PC-3 (cell line): ENCODE results near the gene PEPD. TPM values are rescaled to one million over a fixed set of nuclear protein-coding genes. Genes with fewer than 3 reads are reported as not detected.

Experiments
- ATAC-seq: fragments of 200-7000 bp; cut with Tn5 transposase; 2 replicates; pipeline ENCODE4 v1.9.1; 2020; ENCODE audit warnings: mild to moderate bottlenecking, moderate library complexity
- BruUV-seq: library from RNA; stranded (reverse); fragments of 400-500 nt; replicated peaks from 2 replicates; lab custom pipeline; 2021; lab: Mats Ljungman, UMichigan
- CTCF ChIA-PET: fragments of 300-600 bp; sonication (Branson Sonifier 250); formaldehyde crosslinking; loops from one replicate; lab custom pipeline; 2022; ENCODE audit warnings: antibody characterized with exemption; lab: Charles Lee
- POLR2A ChIA-PET: fragments of 300-600 bp; sonication (Branson Sonifier 250); formaldehyde crosslinking; loops from one replicate; lab custom pipeline; 2022; ENCODE audit warnings: antibody characterized with exemption; ENCODE audit not compliant: unreplicated experiment; lab: Charles Lee
- DNase-seq: peaks from one replicate; pipeline ENCODE4 v3.0.0-alpha.2; 2015
- H2AFZ ChIP-seq: fragments of 300-600 bp; sonication (generic); 2 replicates; pipeline ENCODE4 v1.6.0; 2016; ENCODE audit warnings: antibody characterized with exemption, low read length
- H3F3A ChIP-seq: fragments of 300-600 bp; sonication (generic); one replicate; pipeline ENCODE4 v1.6.0; 2017; ENCODE audit warnings: antibody characterized with exemption, low read length, control low read depth, mild to moderate bottlenecking; ENCODE audit not compliant: unreplicated experiment
- H3K27ac ChIP-seq: fragments of 300-600 bp; sonication (generic); 2 replicates; pipeline ENCODE4 v1.5.1; 2016; ENCODE audit warnings: mild to moderate bottlenecking, low read length
- H3K27me3 ChIP-seq: fragments of 300-600 bp; sonication (generic); 2 replicates; pipeline ENCODE4 v1.6.1; 2016; ENCODE audit warnings: low read length, mixed read lengths
- H3K36me3 ChIP-seq: fragments of 300-600 bp; sonication (generic); 2 replicates; pipeline ENCODE4 v1.6.1; 2016; ENCODE audit warnings: low read depth, mixed run types, low read length, mixed read lengths
- H3K4me1 ChIP-seq: fragments of 300-600 bp; sonication (generic); 2 replicates; pipeline ENCODE4 v1.5.1; 2016; ENCODE audit warnings: low read length; ENCODE audit not compliant: insufficient read depth
- H3K4me2 ChIP-seq: fragments of 300-600 bp; sonication (generic); 2 replicates; pipeline ENCODE4 v1.6.0; 2016; ENCODE audit warnings: low read length
- H3K4me3 ChIP-seq: fragments of 300-600 bp; sonication (generic); 2 replicates; pipeline ENCODE4 v1.5.1; 2016; ENCODE audit warnings: mild to moderate bottlenecking, low read length, mixed read lengths
- H3K79me2 ChIP-seq: fragments of 300-600 bp; sonication (generic); 2 replicates; pipeline ENCODE4 v1.6.1; 2017; ENCODE audit warnings: low read length, mixed read lengths
- H3K9ac ChIP-seq: fragments of 300-600 bp; sonication (generic); 2 replicates; pipeline ENCODE4 v1.6.0; 2016; ENCODE audit warnings: mild to moderate bottlenecking, low read length
- H3K9me2 ChIP-seq: fragments of 300-600 bp; sonication (generic); replicated peaks from 2 replicates; pipeline ENCODE4 v1.6.1; 2016; ENCODE audit warnings: mixed run types, low read length, mixed read lengths
- H3K9me3 ChIP-seq: fragments of 300-600 bp; sonication (generic); 2 replicates; pipeline ENCODE4 v1.6.1; 2016; ENCODE audit warnings: low read length, mixed read lengths
- H4K20me1 ChIP-seq: fragments of 300-600 bp; sonication (generic); 2 replicates; pipeline ENCODE4 v1.6.1; 2016; ENCODE audit warnings: low read length, mixed read lengths
- EZH2 ChIP-seq: fragments of 300-600 bp; sonication (generic); IDR thresholded peaks from one replicate; pipeline ENCODE4 v1.6.1; 2017; ENCODE audit warnings: antibody characterized with exemption, mild to moderate bottlenecking, low read length; ENCODE audit not compliant: unreplicated experiment
- EZH2phosphoT487 ChIP-seq: fragments of 300-600 bp; sonication (generic); IDR thresholded peaks from 2 replicates; pipeline ENCODE4 v1.6.1; 2018; ENCODE audit warnings: mild to moderate bottlenecking, antibody characterized with exemption, low read length, borderline replicate concordance
- intact Hi-C: fragments of 100-400 bp; cut with micrococcal nuclease; formaldehyde crosslinking; loops from 2 replicates; pipeline ENCODE4 v1.9.0; 2023
- total RNA-seq: library from RNA; depleted of rRNA; stranded (reverse); fragments of >200 nt; gene quantifications from 2 replicates; pipeline ENCODE4 v1.2.3, GENCODE V29; 2014
- TF ChIP-seq, protein P1 (sequence below): fragments of 300-600 bp; sonication (generic); conservative IDR thresholded peaks from 2 replicates; pipeline ENCODE4 v1.5.1; 2017; ENCODE audit warnings: antibody characterized with exemption, low read depth, mild to moderate bottlenecking, low read length

The PEPD gene
- total RNA-seq, 1 experiment from 2014 or later: 53.4 TPM

DNA sequence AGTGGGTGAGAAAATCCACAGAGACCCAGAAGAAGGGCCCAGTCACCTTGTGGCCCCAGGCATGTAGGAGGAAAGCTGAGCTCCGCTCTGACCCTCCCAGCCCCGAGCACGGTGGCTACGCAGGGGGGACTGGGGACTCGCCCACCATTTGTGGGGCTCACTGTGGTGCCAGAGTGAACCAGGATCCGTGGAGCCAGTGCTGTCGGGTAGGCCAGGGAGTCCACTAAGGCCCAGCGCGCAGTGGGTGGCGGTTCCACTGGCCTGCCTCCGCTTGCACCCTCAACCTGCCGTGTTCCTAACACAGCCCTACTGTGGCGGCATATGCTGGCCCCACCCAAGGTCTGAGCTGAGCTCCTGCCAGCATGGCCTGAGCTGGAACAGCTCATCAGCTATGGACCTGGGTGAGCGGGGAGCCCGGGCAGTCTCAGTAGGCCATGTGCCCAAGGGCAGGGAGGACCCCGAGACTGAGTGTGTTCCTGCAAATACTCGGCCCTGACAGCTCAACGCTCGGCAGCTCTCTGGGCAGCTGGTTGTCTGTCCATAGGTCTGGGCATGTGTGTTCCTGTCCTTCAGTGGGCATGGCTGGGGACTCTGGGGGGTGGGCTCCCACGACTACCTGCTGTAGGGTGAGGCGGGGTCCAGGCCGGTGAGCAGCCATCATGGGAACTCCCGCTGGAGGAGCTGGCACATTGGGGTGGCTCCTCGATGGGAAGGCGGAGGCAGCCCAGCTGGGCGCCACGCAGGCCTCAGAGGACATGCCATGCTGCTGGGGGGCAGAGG is 111.5 kb downstream of the PEPD start:
- Histone ChIP-seq H2AFZ (no peak overlapping the region), H3F3A (no peaks in the 10 kb centered on the region), H3K4me3 (no peak overlapping the region), H3K27ac (no peak overlapping the region), H3K4me1 (no peaks in the 10 kb centered on the region), H4K20me1 (no peaks in the 10 kb centered on the region), H3K79me2 (no peaks in the 10 kb centered on the region), H3K9me2 (no peaks in the 10 kb centered on the region), H3K27me3 (no peaks in the 10 kb centered on the region), H3K4me2 (no peak overlapping the region), H3K36me3 (no peaks in the 10 kb centered on the region), H3K9me3 (no peaks in the 10 kb centered on the region), H3K9ac (no peak overlapping the region)
- no TSS peak for BruUV-seq
- TF ChIP-seq EZH2: no peak
- TF ChIP-seq, protein P1, sequence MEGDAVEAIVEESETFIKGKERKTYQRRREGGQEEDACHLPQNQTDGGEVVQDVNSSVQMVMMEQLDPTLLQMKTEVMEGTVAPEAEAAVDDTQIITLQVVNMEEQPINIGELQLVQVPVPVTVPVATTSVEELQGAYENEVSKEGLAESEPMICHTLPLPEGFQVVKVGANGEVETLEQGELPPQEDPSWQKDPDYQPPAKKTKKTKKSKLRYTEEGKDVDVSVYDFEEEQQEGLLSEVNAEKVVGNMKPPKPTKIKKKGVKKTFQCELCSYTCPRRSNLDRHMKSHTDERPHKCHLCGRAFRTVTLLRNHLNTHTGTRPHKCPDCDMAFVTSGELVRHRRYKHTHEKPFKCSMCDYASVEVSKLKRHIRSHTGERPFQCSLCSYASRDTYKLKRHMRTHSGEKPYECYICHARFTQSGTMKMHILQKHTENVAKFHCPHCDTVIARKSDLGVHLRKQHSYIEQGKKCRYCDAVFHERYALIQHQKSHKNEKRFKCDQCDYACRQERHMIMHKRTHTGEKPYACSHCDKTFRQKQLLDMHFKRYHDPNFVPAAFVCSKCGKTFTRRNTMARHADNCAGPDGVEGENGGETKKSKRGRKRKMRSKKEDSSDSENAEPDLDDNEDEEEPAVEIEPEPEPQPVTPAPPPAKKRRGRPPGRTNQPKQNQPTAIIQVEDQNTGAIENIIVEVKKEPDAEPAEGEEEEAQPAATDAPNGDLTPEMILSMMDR: no peak
- TF ChIP-seq EZH2phosphoT487: no peak
- DNase-seq (no peak), ATAC-seq (no peak)
- ChIA-PET CTCF (no interaction called here), POLR2A (no interaction called here)
- intact Hi-C loops: no loop called here

DNA sequence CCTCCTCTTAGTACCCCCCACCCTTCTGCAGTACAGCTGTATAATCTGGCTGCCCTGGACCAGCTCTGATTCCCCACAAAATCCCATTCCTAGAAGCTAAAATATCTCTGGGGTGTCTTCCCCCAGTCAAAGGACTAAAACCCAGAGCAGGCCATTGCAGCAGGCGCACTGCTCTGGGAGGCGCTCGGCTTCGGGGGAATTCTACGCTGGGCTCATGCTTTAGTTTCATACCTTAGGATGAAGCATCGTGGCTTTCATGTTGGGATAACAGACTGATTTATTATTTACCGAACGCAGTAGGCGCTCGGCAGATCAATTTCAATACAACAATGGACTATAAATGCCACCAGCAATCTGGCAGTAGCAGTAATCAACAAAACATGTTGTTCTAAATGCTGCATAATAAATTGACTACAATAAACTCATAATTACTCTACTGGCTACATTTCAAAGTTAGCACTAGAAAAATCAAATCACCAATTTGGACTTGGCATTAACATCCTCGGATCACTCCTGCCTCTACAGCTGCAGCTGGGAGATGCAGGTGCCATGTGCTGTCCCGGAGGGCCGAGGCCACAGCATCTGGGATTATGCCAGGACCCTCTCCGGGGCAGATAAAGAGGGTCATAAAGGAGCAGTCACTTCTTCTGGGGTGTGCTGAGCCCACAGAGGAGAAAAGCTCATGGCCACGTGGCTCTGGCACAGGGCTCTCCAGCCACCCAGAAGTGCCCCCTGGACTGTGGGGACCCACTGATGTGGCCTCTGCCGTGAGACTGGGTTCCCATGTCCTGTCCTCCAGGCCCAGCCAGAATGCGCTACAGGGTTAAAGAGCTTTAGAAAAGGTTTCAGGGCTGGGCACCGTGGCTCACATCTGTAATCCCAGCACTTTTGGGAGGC is 112.8 kb downstream of the PEPD start:
- POLR2A ChIA-PET: no interaction called here
- H3K9me2 ChIP-seq: no peaks in the 10 kb centered on the region
- H4K20me1 ChIP-seq: no peaks in the 10 kb centered on the region
- H3K27ac ChIP-seq: no peak overlapping the region
- H3K4me2 ChIP-seq: no peak overlapping the region
- no peak overlapping the region for H2AFZ ChIP-seq
- H3K27me3 ChIP-seq: no peaks in the 10 kb centered on the region
- H3K79me2 ChIP-seq: no peaks in the 10 kb centered on the region
- no peaks in the 10 kb centered on the region for H3K4me1 ChIP-seq
- ATAC-seq: no peak
- intact Hi-C loops: no loop called here
- no peaks in the 10 kb centered on the region for H3F3A ChIP-seq
- TF ChIP-seq EZH2 (no peak), EZH2phosphoT487 (no peak)
- TF ChIP-seq, protein P1: no peak
- CTCF ChIA-PET: no interaction called here
- H3K9me3 ChIP-seq: no peaks in the 10 kb centered on the region
- no peak overlapping the region for H3K9ac ChIP-seq
- H3K36me3 ChIP-seq: no peaks in the 10 kb centered on the region
- H3K4me3 ChIP-seq: no peak overlapping the region
- BruUV-seq: no TSS peak
- DNase-seq: no peak

DNA sequence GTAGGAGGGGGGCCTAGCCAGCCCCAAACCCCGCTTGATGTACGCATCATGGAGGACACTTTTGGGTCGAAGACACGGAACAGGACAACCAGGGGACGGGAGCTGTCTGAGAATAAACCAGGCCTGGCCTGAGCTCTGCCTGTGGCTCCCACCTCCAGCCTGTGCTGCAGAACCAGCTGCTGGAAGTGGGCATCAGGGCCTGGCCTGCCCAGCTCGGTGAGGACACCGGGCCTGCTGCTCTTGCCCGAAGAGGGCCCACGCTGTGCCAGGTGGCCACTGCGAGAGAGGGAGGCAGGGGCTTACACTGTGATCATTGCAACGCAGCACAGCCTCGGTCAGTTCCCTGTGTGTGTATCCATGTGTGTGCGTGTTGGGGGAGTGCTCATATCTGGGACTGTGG is 113.5 kb downstream of the PEPD start:
- intact Hi-C loops: no loop called here
- H3K27ac ChIP-seq: no peak overlapping the region
- no peaks in the 10 kb centered on the region for H3K9me3 ChIP-seq
- no peak overlapping the region for H3K4me2 ChIP-seq
- CTCF ChIA-PET: no interaction called here
- no peak overlapping the region for H2AFZ ChIP-seq
- no peak for DNase-seq
- ATAC-seq: no peak
- no peaks in the 10 kb centered on the region for H3F3A ChIP-seq
- no peak for TF ChIP-seq EZH2
- TF ChIP-seq, protein P1: no peak
- TF ChIP-seq EZH2phosphoT487: no peak
- no peaks in the 10 kb centered on the region for H4K20me1 ChIP-seq
- H3K9me2 ChIP-seq: no peaks in the 10 kb centered on the region
- no TSS peak for BruUV-seq
- POLR2A ChIA-PET: no interaction called here
- H3K9ac ChIP-seq: no peak overlapping the region
- H3K4me1 ChIP-seq: no peaks in the 10 kb centered on the region
- H3K36me3 ChIP-seq: no peaks in the 10 kb centered on the region
- no peaks in the 10 kb centered on the region for H3K79me2 ChIP-seq
- no peak overlapping the region for H3K4me3 ChIP-seq
- no peaks in the 10 kb centered on the region for H3K27me3 ChIP-seq
